HCT116 (cell line): ENCODE results near the gene CPEB3. TPM values are rescaled to one million over a fixed set of nuclear protein-coding genes. Genes with fewer than 3 reads are reported as not detected.

Experiments
- ATAC-seq: fragments of 200-7000 bp; cut with Tn5 transposase; 2 replicates; pipeline ENCODE4 v1.9.1; 2020; ENCODE audit warnings: mild to moderate bottlenecking, moderate library complexity
- BruUV-seq: library from RNA; stranded (reverse); fragments of 400-500 nt; replicated peaks from 2 replicates; lab custom pipeline; 2021; lab: Mats Ljungman, UMichigan
- CTCF ChIA-PET: fragments of 300-600 bp; sonication (Branson Sonifier 250); formaldehyde crosslinking; loops from one replicate; lab custom pipeline; 2021; ENCODE audit warnings: antibody characterized with exemption; lab: Charles Lee
- POLR2A ChIA-PET: fragments of 300-600, 350-600 bp; sonication (Branson Sonifier 250); formaldehyde crosslinking; loops from one replicate; lab custom pipeline; 2021; ENCODE audit warnings: antibody characterized with exemption; lab: Charles Lee
- RAD21 ChIA-PET, 2 experiments: fragments of 300-600 bp; sonication (Branson Sonifier 250); formaldehyde crosslinking; loops; one replicate each; lab custom pipeline; 2023; ENCODE audit warnings: low total read pairs in 2 of 2; ENCODE audit not compliant: uncharacterized antibody in 2 of 2, unreplicated experiment in 2 of 2, low non-redundant PET in 1 of 2; lab: Charles Lee
- DNase-seq: peaks from one replicate; pipeline ENCODE4 v3.0.0-alpha.2; 2010; ENCODE audit warnings: low read depth, low spot score
- H2AFZ ChIP-seq: fragments of 200-600 bp; shearing (Covaris generic), sonication (generic); 2 replicates; pipeline ENCODE4 v1.6.1; 2017; ENCODE audit warnings: low read depth, mixed run types, mixed read lengths, antibody characterized with exemption, low read length; ENCODE audit not compliant: poor library complexity, severe bottlenecking
- H3K27ac ChIP-seq: 2 replicates; pipeline ENCODE4 v1.5.1; 2012; ENCODE audit warnings: low read depth, low read length
- H3K27me3 ChIP-seq: fragments of 200-600 bp; sonication (generic); 2 replicates; pipeline ENCODE4 v1.6.1; 2016; ENCODE audit warnings: mixed run types, low read length, mixed read lengths; ENCODE audit not compliant: insufficient read depth
- H3K36me3 ChIP-seq, 2 experiments: fragments of 200-500 bp in 1 of 2; fragments of 200-600 bp in 1 of 2; sonication (Bioruptor generic) in 1 of 2; sonication (generic) in 1 of 2; 2 replicates each; pipeline versions ENCODE4 v1.5.1 to v1.6.1; 2014 to 2016; ENCODE audit warnings: low read length in 2 of 2, inconsistent platforms in 1 of 2, mixed read lengths in 1 of 2, mixed run types in 1 of 2; ENCODE audit not compliant: insufficient read depth in 2 of 2, control insufficient read depth in 1 of 2
- H3K4me1 ChIP-seq, 2 experiments: fragments of 200-600 bp in 1 of 2; sonication (generic) in 1 of 2; 2 replicates each; pipeline versions ENCODE4 v1.5.1 to v1.6.1; 2012 to 2017; ENCODE audit warnings: low read length in 2 of 2, inconsistent platforms in 1 of 2, mild to moderate bottlenecking in 1 of 2, mixed read lengths in 1 of 2, mixed run types in 1 of 2, moderate library complexity in 1 of 2; ENCODE audit not compliant: insufficient read depth in 2 of 2, control insufficient read depth in 1 of 2
- H3K4me2 ChIP-seq: fragments of 200-600 bp; sonication (generic); 2 replicates; pipeline ENCODE4 v1.6.1; 2017; ENCODE audit warnings: mixed run types, low read length, mixed read lengths
- H3K4me3 ChIP-seq, 2 experiments: fragments of 200-600 bp in 1 of 2; sonication (generic) in 1 of 2; replicated peaks in 1 of 2; 2 replicates each; pipeline ENCODE4 v1.5.1; 2011 to 2016; ENCODE audit warnings: low read length in 2 of 2, control low read depth in 1 of 2, low read depth in 1 of 2, mild to moderate bottlenecking in 1 of 2, mixed read lengths in 1 of 2, mixed run types in 1 of 2
- H3K79me2 ChIP-seq: fragments of 200-600 bp; sonication (generic); 2 replicates; pipeline ENCODE4 v1.6.1; 2017; ENCODE audit warnings: mild to moderate bottlenecking, mixed run types, low read length, moderate library complexity, mixed read lengths; ENCODE audit not compliant: insufficient read depth
- H3K9ac ChIP-seq: fragments of 200-600 bp; sonication (generic); 2 replicates; pipeline ENCODE4 v1.6.1; 2016; ENCODE audit warnings: low read length, mixed read lengths
- H3K9me2 ChIP-seq: fragments of 200-600 bp; sonication (generic), shearing (Covaris generic); 2 replicates; pipeline ENCODE4 v1.6.1; 2017; ENCODE audit warnings: mixed run types, mild to moderate bottlenecking, moderate library complexity; ENCODE audit not compliant: insufficient read depth
- H3K9me3 ChIP-seq, 2 experiments: fragments of 200-500 bp in 1 of 2; fragments of 200-600 bp in 1 of 2; sonication (Bioruptor generic) in 1 of 2; sonication (generic) in 1 of 2; 2 replicates each; pipeline ENCODE4 v1.6.1; 2014 to 2017; ENCODE audit warnings: low read length in 2 of 2, mixed read lengths in 2 of 2, inconsistent platforms in 1 of 2, low read depth in 1 of 2, mild to moderate bottlenecking in 1 of 2, mixed run types in 1 of 2, moderate library complexity in 1 of 2; ENCODE audit not compliant: control insufficient read depth in 1 of 2, insufficient read depth in 1 of 2
- H4K20me1 ChIP-seq: fragments of 200-600 bp; sonication (generic), shearing (Covaris generic); 2 replicates; pipeline ENCODE4 v1.6.1; 2017; ENCODE audit warnings: mixed run types, mild to moderate bottlenecking, moderate library complexity; ENCODE audit not compliant: insufficient read depth
- CBX3 ChIP-seq: IDR thresholded peaks from 2 replicates; pipeline ENCODE4 v1.6.1; 2012; ENCODE audit warnings: low read depth
- EGR1 ChIP-seq: IDR thresholded peaks from 2 replicates; pipeline ENCODE4 v1.6.1; 2012; ENCODE audit warnings: low read depth
- EZH2phosphoT487 ChIP-seq: fragments of 200-600 bp; IDR thresholded peaks from 2 replicates; pipeline ENCODE4 v1.6.1; 2018; ENCODE audit warnings: antibody characterized with exemption, borderline replicate concordance
- FOSL1 ChIP-seq: IDR thresholded peaks from 2 replicates; pipeline ENCODE4 v1.6.1; 2012; ENCODE audit warnings: low read depth
- JUND ChIP-seq: IDR thresholded peaks from 2 replicates; pipeline ENCODE4 v1.6.1; 2012
- POLR2A ChIP-seq: IDR thresholded peaks from 2 replicates; pipeline ENCODE4 v1.7.0; 2011; ENCODE audit warnings: borderline replicate concordance; ENCODE audit not compliant: insufficient read depth, insufficient read length; ENCODE audit errors: extremely low read depth
- SIN3A ChIP-seq: IDR thresholded peaks from 2 replicates; pipeline ENCODE4 v1.6.1; 2012; ENCODE audit warnings: low read depth
- SP1 ChIP-seq: IDR thresholded peaks from 2 replicates; pipeline ENCODE4 v1.6.1; 2012; ENCODE audit warnings: low read depth
- TCF7L2 ChIP-seq: IDR thresholded peaks from 2 replicates; pipeline ENCODE4 v1.7.0; 2011; ENCODE audit warnings: borderline replicate concordance, inconsistent platforms; ENCODE audit not compliant: insufficient read depth, insufficient read length; ENCODE audit errors: extremely low read depth
- ZFX ChIP-seq: fragments of 450-650 bp; IDR thresholded peaks from 2 replicates; pipeline ENCODE4 v1.6.1; 2017
- intact Hi-C: fragments of 100-400 bp; cut with micrococcal nuclease; formaldehyde crosslinking; loops from 2 replicates; pipeline ENCODE4 v1.10.0; 2022
- total RNA-seq: library from RNA; stranded (reverse); gene quantifications from one replicate; pipeline ENCODE4 v1.2.1, GENCODE V29; 2021; ENCODE audit not compliant: unreplicated experiment
- TF ChIP-seq, protein P1 (sequence below): IDR thresholded peaks from 2 replicates; pipeline ENCODE4 v1.6.1; 2012
- TF ChIP-seq, protein P2 (sequence below), 3 experiments: fragments of 200-600 bp in 1 of 3; sonication (generic) in 1 of 3; IDR thresholded peaks in 2 of 3; conservative IDR thresholded peaks in 1 of 3; 2 replicates each; pipeline ENCODE4 v1.5.1; 2012 to 2017; ENCODE audit warnings: low read depth in 2 of 3, low read length in 2 of 3, antibody characterized with exemption in 1 of 3, borderline replicate concordance in 1 of 3, control low read depth in 1 of 3, mild to moderate bottlenecking in 1 of 3, mixed read lengths in 1 of 3, mixed run types in 1 of 3, moderate library complexity in 1 of 3; ENCODE audit not compliant: insufficient read depth in 1 of 3

The CPEB3 gene
- total RNA-seq, 1 experiment from 2014 or later: 3.0 TPM

DNA sequence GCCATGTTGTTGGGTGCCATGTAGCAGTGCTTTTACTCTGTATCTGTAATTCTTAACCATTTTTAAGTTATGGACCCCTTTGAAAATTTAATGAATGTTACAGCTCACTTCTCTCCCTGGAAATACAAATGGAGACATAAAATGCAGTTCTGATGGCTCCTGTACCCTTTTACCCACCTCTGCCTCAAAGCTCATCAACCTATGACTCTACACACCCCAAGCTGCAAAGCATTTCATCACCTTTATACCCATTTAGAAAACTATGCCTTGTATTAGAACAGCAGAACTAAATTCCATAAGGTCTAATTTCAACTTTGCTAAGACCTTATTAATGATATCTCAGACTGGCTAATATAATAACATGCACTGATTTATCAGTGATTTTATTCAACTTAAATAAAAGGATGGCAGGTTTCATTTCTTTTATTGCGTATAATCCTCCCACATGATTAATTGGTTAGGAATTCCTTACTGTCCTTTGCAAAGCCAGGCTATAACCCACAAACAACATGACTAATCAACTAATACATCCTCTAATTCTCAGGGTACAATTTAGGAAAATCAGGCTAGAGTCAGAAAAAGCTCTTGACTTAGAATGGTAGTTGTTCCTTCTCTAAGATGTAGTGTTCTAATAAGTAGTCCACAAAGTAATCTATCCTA is 68.1 kb downstream of the CPEB3 start (continued):
- 0 out of 2 replicates have a peak, but pooled peaks have one; percentile 11 for TF ChIP-seq SIN3A

DNA sequence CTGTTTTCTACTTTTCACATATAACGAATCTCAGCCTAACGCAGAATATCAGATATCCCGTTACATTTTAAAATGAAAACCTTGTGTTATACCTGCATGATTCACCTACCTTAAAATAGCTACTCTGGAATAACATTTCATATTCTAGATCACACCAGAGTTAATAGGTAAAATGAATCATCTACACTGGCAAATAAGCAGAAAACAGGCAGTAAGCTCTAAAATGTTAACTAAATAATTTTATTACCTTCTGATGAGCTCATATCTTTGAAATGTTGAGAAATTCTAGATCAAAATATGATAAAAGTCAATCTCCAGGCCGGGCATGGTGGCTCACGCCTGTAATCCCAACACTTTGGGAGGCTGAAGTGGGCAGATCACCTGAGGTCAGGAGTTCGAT is 71.3 kb downstream of the CPEB3 start:
- Histone ChIP-seq H2AFZ (no peak overlapping the region), H3K79me2 (no peaks in the 10 kb centered on the region), H3K9me3 (no peaks in the 10 kb centered on the region), H3K9me2 (no peaks in the 10 kb centered on the region), H4K20me1 (no peaks in the 10 kb centered on the region), H3K4me1 (peaks cover 51 to 91% of the 10 kb centered on the region in 2 experiments), H3K9ac (no peak overlapping the region), H3K4me3 (no peak overlapping the region), H3K4me2 (peak overlapping the region; percentile 41), H3K27me3 (no peaks in the 10 kb centered on the region), H3K27ac (peak overlapping the region; percentile 71; the same call in 1 of the 2 replicates), H3K36me3 (no peaks in the 10 kb centered on the region)
- ChIA-PET CTCF (interaction anchor here (0.6 to 1.1 kb wide), 2 partner anchors 71 to 102 kb away, joined by 3 read pairs; partner anchors contain the start of genes CPEB3 and MARCHF5), POLR2A (interaction anchor here (0.6 kb wide), 1 partner anchor 71 kb away, joined by 3 read pairs; the partner anchor contains the start of genes CPEB3 and MARCHF5), RAD21 (interaction anchor here in 1 of 2 experiments (0.9 kb wide), 1 partner anchor 71 kb away, joined by 3 read pairs; the partner anchor contains the start of genes CPEB3 and MARCHF5)
- BruUV-seq: no TSS peak
- intact Hi-C loops: loop anchor here (5.0 kb wide), 1 partner anchor 213 kb away; no protein-coding TSS in a partner anchor
- DNase-seq: no peak
- TF ChIP-seq EGR1 (no peak), ZFX (no peak), SIN3A (no peak), EZH2phosphoT487 (no peak), TCF7L2 (no peak), CBX3 (no peak), SP1 (peak; percentile 22; the same call in 1 of the 2 replicates), JUND (peak; percentile 29; the same call in 1 of the 2 replicates), FOSL1 (0 out of 2 replicates have a peak, but pooled peaks have one; percentile 37), POLR2A (no peak)
- TF ChIP-seq, protein P1, sequence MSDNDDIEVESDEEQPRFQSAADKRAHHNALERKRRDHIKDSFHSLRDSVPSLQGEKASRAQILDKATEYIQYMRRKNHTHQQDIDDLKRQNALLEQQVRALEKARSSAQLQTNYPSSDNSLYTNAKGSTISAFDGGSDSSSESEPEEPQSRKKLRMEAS: no peak
- TF ChIP-seq, protein P2, sequence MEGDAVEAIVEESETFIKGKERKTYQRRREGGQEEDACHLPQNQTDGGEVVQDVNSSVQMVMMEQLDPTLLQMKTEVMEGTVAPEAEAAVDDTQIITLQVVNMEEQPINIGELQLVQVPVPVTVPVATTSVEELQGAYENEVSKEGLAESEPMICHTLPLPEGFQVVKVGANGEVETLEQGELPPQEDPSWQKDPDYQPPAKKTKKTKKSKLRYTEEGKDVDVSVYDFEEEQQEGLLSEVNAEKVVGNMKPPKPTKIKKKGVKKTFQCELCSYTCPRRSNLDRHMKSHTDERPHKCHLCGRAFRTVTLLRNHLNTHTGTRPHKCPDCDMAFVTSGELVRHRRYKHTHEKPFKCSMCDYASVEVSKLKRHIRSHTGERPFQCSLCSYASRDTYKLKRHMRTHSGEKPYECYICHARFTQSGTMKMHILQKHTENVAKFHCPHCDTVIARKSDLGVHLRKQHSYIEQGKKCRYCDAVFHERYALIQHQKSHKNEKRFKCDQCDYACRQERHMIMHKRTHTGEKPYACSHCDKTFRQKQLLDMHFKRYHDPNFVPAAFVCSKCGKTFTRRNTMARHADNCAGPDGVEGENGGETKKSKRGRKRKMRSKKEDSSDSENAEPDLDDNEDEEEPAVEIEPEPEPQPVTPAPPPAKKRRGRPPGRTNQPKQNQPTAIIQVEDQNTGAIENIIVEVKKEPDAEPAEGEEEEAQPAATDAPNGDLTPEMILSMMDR (IDR thresholded peaks at IDR 0.05 in 2 of 3, conservative IDR thresholded peaks at IDR 0.05 in 1 of 3; ENCODE audit: borderline replicate concordance in 1 of 3, insufficient read depth in 1 of 3, low read depth in 2 of 3, low read length in 2 of 3): no peak
- ATAC-seq: no peak
